GM19395 (cell line): ENCODE data around the gene RAB3D.

Source experiments
- ATAC-seq: cut with Tn5 transposase; IDR thresholded peaks from one replicate; pipeline ENCODE4 v1.9.1; 2021; ENCODE audit warnings: mild to moderate bottlenecking, moderate library complexity; ENCODE audit not compliant: unreplicated experiment

RAB3D gene

GRCh38 chr19:11299946-11300810 is 39.3 kb downstream of the RAB3D start:
- no peak for ATAC-seq

GRCh38 chr19:11296264-11296663 is 43.2 kb downstream of the RAB3D start:
- ATAC-seq, result no peak

DNA sequence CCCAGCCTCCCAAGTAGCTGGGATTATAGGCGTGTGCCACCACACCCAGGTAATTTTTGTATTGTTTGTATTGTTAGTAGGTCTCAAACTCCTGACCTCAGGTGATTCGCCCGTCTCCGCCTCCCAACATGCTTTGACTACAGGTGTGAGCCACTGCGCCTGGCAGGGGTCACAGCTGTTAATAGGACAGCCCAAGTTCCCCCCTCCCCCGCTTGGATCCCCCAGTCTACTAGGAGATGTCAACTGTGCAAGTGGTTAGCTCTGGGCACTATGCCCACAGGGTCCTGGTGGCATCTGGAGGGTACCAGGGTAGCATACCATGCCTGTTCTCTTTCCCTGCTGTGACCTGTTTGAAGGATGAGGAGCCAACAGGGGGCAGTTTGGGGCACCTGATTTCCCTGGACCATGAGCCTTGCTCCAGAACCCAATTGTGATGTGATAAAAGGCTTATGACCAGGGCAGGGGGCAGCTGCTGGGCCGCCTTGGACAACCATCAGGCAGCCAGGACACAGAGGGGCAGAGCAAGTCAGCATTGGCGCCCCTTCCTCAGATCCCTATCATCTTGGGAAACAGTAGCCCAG is 43.7 kb downstream of the RAB3D start, which contains the start of gene TSPAN16:
Gene TSPAN16 (plus strand): TSS at position 496 of the 581 bp plus-strand sequence. CDS start 138 bp downstream, outside the sequence.
- no peak for ATAC-seq

DNA sequence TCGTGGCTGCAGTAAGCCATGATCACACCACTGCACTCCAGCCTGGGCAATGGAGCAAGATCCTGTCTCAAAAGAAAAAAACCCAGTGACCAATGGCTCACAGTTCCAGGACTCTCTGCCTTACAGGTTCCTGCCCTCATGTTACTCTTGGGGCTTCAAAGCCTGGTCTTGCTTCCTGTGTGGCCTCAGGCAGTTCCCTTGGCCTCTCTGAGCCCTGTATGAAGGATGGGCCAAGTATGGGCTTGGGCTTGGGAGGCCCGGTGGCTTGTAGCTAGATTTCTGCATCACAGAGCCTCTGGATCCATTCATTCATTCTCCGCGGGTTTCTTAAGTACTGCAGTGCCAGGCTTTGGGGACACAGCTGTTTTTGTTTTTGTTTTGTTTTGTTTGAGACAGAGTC is 44.3 kb downstream of the RAB3D start:
- ATAC-seq, result no peak

GRCh38 chr19:11293433-11294389 is 45.7 kb downstream of the RAB3D start:
- ATAC-seq, result no peak

DNA sequence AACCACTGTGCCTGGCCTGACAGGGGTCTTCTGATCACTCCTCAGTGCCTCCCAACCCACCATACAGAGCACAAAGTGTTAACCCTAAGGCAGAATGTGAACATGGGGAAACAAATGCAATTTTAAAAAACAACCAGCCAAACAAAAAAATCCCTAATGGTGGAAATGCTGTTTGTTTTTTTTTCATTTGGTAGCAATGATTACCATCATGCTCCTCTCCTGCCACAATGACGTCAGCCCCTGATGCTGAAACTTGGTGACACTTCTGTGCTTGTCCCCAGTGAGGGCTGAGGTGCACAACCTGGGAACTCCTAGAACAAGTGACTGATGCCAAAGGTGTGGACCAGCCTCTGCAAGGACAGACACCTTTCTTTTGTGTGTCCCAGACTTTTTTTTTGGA is 47.5 kb downstream of the RAB3D start:
- no peak for ATAC-seq

DNA sequence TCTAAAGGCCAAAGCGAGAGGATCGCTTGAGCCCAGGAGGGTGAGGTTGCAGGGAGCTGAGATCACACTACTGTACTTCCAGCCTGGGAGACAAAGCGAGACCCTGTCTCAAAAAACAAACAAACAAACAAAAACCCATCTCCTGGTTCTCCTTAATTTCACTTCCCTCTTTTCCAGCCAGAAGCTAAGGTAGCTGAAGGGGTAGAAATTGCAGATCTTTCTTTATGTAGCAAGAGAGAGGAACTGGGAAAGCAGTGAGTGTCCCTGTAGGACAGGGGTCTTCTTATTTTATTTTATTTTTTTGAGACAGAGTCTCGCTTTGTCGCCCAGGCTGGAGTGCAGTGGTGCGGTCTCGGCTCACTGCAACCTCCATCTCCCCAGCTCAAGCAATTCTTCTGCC is 48.0 kb downstream of the RAB3D start:
- no peak for ATAC-seq

DNA sequence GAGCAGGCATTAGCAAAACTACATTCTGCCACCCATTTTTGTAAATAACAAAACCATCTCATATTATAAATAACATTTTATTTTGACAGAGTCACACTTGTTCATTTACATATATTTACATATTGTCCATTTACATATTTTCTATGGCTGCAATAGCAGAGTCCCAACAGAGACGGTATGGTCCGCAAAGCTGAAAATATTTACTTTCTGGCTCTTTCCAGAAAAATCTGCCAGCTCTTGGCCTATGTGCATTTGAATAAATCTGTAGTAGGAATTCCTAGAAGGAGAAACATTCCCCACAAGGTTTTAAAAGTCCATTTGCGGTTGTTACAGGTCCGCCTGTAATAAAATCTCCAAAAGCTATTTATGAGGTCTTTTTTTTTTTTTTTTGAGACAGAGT is 49.2 kb downstream of the RAB3D start:
- ATAC-seq, result no peak

- no peak for ATAC-seq
Measured at GRCh38 chr19:11288349-11288748, 51.1 kb downstream of the RAB3D start.

GRCh38 chr19:11286312-11286974 is 53.0 kb downstream of the RAB3D start:
- ATAC-seq, result no peak

DNA sequence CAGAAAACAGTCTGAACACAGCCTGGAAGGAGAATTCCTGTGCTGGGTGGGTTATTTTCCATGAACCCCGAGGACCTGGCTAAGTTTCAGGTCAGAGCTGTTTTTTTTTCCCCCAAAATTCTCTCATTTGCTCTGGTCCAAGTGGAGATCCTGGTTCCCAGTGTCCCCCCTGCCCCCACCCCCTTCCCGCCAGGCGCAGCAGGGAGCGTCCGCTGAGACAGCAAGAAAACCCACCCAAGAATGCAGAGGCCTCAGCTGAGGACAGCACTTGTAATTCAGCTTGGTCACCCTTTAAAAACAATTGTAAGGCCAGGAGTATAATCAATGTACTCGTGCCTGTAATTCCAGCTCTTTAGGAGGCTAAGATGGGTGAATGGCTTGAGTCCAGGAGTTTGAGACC is 54.9 kb downstream of the RAB3D start:
- ATAC-seq, result no peak

- ATAC-seq, result no peak
Measured at GRCh38 chr19:11281356-11282049, 58.0 kb downstream of the RAB3D start.

- ATAC-seq, result no peak
Measured at GRCh38 chr19:11279505-11280236, 59.8 kb downstream of the RAB3D start.

DNA sequence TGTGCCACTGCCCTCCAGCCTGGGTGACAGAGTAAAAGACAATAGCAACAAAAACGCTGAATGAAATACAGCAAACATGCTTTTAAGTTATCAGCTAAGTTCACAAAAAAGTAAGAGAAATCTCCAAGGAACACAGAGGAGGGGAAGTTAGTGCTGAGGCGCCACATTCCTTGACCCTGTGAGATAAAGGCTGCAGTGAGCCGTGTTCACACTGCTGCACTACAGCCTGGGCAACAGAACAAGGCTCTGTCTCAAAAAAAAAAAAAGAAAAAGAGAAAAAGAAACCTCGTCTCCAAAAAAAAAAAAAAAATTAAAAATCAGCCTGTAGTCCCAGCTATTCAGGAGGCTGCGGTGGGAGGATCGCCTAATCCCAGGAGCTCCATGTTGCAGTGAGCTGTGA is 60.8 kb downstream of the RAB3D start:
- ATAC-seq, result no peak

DNA sequence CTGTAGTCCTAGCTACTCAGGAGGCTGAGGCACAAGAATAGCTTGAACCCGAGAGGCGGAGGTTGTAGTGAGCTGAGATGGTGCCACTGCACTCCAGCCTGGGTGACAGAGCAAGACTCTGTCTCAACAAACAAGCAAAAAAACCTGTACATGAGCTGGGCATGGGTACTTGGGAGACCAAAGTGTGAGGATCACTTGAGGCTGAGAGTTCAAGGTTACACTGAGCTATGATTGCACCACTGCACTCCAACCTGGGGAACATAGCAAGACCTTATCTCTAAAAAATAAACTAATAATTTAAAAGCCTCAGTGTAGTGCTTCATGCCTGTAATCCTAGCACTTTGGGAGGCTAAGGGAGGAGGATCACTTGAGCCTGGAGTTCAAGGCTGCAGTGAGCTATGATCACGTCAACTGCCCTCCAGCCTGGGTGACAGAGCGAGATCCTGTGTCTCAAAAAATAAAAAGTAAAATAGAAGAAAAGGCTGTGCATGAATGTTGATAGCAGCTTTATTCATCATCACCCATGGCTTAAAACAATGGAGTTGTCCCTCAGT is 64.8 kb downstream of the RAB3D start:
- no peak for ATAC-seq

- ATAC-seq, result no peak
Measured at GRCh38 chr19:11273989-11274388, 65.5 kb downstream of the RAB3D start.

DNA sequence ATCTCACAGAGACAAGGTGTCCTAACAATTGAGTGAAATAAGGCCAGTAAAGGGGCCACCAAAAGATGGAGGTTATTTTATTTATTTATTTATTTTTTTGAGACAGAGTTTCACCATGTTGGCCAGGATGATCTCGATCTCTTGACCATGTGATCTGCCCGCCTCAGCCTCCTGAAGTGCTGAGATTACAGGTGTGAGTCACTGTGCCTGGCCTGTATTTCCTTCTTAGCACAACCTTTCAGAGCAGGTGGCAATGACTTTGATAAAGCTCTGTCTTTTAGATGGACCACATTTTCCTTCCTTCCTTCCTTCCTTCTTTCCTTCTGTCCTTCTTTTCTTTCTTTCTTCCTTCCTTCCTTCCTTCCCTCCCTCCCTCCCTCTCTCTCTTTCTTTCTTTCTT is 66.2 kb downstream of the RAB3D start:
- ATAC-seq, result no peak
